ENCODE data around the gene SVOPL. TPM values are rescaled to one million over a fixed set of nuclear protein-coding genes. Genes with fewer than 3 reads are reported as not detected.

Gene SVOPL
- total and polyA plus RNA-seq, 10 of the 15 experiments (the other 5 are each of a cell fraction or from before 2014, with no cell fraction given): 0.15 TPM; not detected in 9

DNA sequence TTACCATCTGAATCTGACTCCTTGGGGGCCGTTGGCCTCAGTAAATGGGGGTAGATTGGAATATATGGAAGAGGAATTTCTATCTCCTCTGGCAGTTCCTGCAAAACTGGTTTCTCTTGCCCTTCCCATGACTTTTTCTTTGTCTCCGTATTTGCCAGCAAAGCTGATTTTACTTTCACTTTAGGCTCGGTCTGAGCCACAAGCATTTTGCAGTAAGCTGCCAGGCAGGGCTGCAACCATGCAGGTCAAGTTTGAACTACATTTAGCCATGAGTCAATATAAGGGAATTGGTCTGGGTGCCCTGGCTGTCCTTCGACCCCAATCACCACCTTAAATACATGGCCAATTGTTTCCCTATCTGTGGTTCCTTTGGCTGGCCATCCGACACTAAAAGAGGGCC lies 136.8 kb downstream of the SVOPL start:
- Histone ChIP-seq H2AFZ (ENCODE audit: control insufficient read depth, low read depth, low read length) (no peak overlapping the region), H3K9me3 (replicated peaks; ENCODE audit: control insufficient read depth, insufficient read depth, low read length) (peaks cover 12% of the 10 kb centered on the region), H3K9ac (ENCODE audit: control insufficient read depth, insufficient read depth, low read length) (no peak overlapping the region), H4K20me1 (ENCODE audit: control insufficient read depth, insufficient read depth) (no peaks in the 10 kb centered on the region), H3K36me3 (ENCODE audit: control insufficient read depth in 2 of 2, insufficient read depth in 2 of 2, low read length in 1 of 2) (peaks cover 0 to 6% of the 10 kb centered on the region in 2 experiments; a peak in 3 of 4 replicates), H3K4me1 (ENCODE audit: control insufficient read depth, insufficient read depth, low read length) (no peaks in the 10 kb centered on the region), H3K27ac (ENCODE audit: control insufficient read depth, insufficient read depth) (no peak overlapping the region), H3K79me2 (ENCODE audit: control insufficient read depth, insufficient read depth, low read length) (no peaks in the 10 kb centered on the region), H3K27me3 (replicated peaks in 1 of 2; ENCODE audit: control insufficient read depth in 2 of 2, insufficient read depth in 2 of 2, low read length in 1 of 2) (no peaks in the 10 kb centered on the region), H3K4me2 (ENCODE audit: control insufficient read depth, insufficient read depth) (no peak overlapping the region), H3K4me3 (no peak overlapping the region)
- POLR2A ChIA-PET: no interaction called here
- BruUV-seq (replicated peaks): no TSS peak
- in situ Hi-C loops (cut with MboI) (no loop called here), intact Hi-C loops (cut with micrococcal nuclease; ENCODE audit: unreplicated experiment) (no loop called here)
- RAD21 ChIA-PET (ENCODE audit: unreplicated experiment): no interaction called here
- DNase-seq (ENCODE audit: low read depth, low spot score): no peak
- 98% methylated on average over 5 of the region's 5 CpGs for WGBS (ENCODE audit: insufficient coverage, insufficient replicate concordance, low lambda C conversion rate, missing lambda C conversion rate)
- no peak for FAIRE-seq
- CTCF ChIA-PET: no interaction called here
- SMC1A ChIA-PET (ENCODE audit: uncharacterized antibody, unreplicated experiment): no interaction called here
- ATAC-seq: no peak
- TF ChIP-seq MTA2 (IDR thresholded peaks at IDR 0.05; ENCODE audit: low read depth): no peak
- no peak for TF ChIP-seq CHD2 (IDR thresholded peaks at IDR 0.05; ENCODE audit: borderline replicate concordance, low read depth, low read length)
- no peak for TF ChIP-seq JUNB (IDR thresholded peaks at IDR 0.05)
- no peak for TF ChIP-seq ESRRA (IDR thresholded peaks at IDR 0.05; ENCODE audit: low read length)
- no peak for TF ChIP-seq RAD51 (IDR thresholded peaks at IDR 0.05)
- no peak for TF ChIP-seq IRF4 (IDR thresholded peaks at IDR 0.05; ENCODE audit: low read depth, low read length)

DNA sequence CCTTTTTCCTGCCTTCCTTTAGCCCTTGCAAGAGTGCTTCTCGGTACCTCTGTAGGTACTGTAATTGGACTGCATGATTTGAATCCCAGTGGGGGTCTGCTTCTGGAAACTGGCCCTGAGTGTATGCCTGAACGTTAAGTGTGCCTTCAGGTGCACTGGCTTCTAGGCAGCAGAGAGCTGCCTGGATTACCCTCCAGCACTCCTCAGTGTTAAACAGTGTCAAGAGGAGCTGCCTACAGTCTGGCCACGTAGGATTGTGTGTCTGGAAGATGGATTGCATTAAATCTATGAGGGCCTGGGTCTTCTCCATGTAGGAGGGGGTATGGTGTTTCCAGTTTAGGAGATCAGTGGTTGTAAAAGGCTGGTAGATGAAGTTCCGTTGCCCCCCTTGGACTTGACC lies 137.4 kb downstream of the SVOPL start:
- no peak for ATAC-seq
- in situ Hi-C loops (cut with MboI) (no loop called here), intact Hi-C loops (cut with micrococcal nuclease; ENCODE audit: unreplicated experiment) (no loop called here)
- Histone ChIP-seq H3K27me3 (replicated peaks in 1 of 2; ENCODE audit: control insufficient read depth in 2 of 2, insufficient read depth in 2 of 2, low read length in 1 of 2) (no peaks in the 10 kb centered on the region), H3K36me3 (ENCODE audit: control insufficient read depth in 2 of 2, insufficient read depth in 2 of 2, low read length in 1 of 2) (peaks cover 4 to 6% of the 10 kb centered on the region in 2 experiments; a peak in 3 of 4 replicates), H3K79me2 (ENCODE audit: control insufficient read depth, insufficient read depth, low read length) (no peaks in the 10 kb centered on the region), H3K4me1 (ENCODE audit: control insufficient read depth, insufficient read depth, low read length) (no peaks in the 10 kb centered on the region), H3K9ac (ENCODE audit: control insufficient read depth, insufficient read depth, low read length) (no peak overlapping the region), H3K4me3 (no peak overlapping the region), H3K27ac (ENCODE audit: control insufficient read depth, insufficient read depth) (no peak overlapping the region), H3K9me3 (replicated peaks; ENCODE audit: control insufficient read depth, insufficient read depth, low read length) (peaks cover 12% of the 10 kb centered on the region), H2AFZ (ENCODE audit: control insufficient read depth, low read depth, low read length) (no peak overlapping the region), H3K4me2 (ENCODE audit: control insufficient read depth, insufficient read depth) (no peak overlapping the region), H4K20me1 (ENCODE audit: control insufficient read depth, insufficient read depth) (no peaks in the 10 kb centered on the region)
- CTCF ChIA-PET: no interaction called here
- FAIRE-seq: no peak
- WGBS (ENCODE audit: insufficient coverage, insufficient replicate concordance, low lambda C conversion rate, missing lambda C conversion rate): 100% methylated on average over 4 of the region's 4 CpGs
- TF ChIP-seq, protein P1, sequence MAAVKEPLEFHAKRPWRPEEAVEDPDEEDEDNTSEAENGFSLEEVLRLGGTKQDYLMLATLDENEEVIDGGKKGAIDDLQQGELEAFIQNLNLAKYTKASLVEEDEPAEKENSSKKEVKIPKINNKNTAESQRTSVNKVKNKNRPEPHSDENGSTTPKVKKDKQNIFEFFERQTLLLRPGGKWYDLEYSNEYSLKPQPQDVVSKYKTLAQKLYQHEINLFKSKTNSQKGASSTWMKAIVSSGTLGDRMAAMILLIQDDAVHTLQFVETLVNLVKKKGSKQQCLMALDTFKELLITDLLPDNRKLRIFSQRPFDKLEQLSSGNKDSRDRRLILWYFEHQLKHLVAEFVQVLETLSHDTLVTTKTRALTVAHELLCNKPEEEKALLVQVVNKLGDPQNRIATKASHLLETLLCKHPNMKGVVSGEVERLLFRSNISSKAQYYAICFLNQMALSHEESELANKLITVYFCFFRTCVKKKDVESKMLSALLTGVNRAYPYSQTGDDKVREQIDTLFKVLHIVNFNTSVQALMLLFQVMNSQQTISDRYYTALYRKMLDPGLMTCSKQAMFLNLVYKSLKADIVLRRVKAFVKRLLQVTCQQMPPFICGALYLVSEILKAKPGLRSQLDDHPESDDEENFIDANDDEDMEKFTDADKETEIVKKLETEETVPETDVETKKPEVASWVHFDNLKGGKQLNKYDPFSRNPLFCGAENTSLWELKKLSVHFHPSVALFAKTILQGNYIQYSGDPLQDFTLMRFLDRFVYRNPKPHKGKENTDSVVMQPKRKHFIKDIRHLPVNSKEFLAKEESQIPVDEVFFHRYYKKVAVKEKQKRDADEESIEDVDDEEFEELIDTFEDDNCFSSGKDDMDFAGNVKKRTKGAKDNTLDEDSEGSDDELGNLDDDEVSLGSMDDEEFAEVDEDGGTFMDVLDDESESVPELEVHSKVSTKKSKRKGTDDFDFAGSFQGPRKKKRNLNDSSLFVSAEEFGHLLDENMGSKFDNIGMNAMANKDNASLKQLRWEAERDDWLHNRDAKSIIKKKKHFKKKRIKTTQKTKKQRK (IDR thresholded peaks at IDR 0.05; ENCODE audit: low read depth, low read length): no peak
- TF ChIP-seq SMC3 (IDR thresholded peaks at IDR 0.05; ENCODE audit: borderline replicate concordance, low read length) (no peak), DPF2 (IDR thresholded peaks at IDR 0.05) (no peak), ESRRA (IDR thresholded peaks at IDR 0.05; ENCODE audit: low read length) (no peak), RELA (IDR thresholded peaks at IDR 0.05; ENCODE audit: borderline replicate concordance, partially characterized antibody) (no peak), ZSCAN29 (IDR thresholded peaks at IDR 0.05) (no peak), POLR2A (IDR thresholded peaks at IDR 0.05; ENCODE audit: low read depth, low read length) (no peak), BACH1 (IDR thresholded peaks at IDR 0.05; ENCODE audit: borderline replicate concordance) (no peak), CHD1 (IDR thresholded peaks at IDR 0.05; ENCODE audit: low read depth, low read length) (no peak), FOXK2 (IDR thresholded peaks at IDR 0.05) (no peak), TCF3 (IDR thresholded peaks at IDR 0.05; ENCODE audit: borderline replicate concordance, insufficient read depth, low read depth, low read length) (no peak), SMARCA5 (IDR thresholded peaks at IDR 0.05) (no peak), SUZ12 (IDR thresholded peaks at IDR 0.05; ENCODE audit: unreplicated experiment) (no peak), NR2F1 (conservative IDR thresholded peaks at IDR 0.05) (no peak)
- RAD21 ChIA-PET (ENCODE audit: unreplicated experiment): no interaction called here
- POLR2A ChIA-PET: no interaction called here
- SMC1A ChIA-PET (ENCODE audit: uncharacterized antibody, unreplicated experiment): no interaction called here
- no TSS peak for BruUV-seq (replicated peaks)
- DNase-seq (ENCODE audit: low read depth, low spot score): no peak
